Measurements from ENCODE around the gene TMEM87B.

DNA sequence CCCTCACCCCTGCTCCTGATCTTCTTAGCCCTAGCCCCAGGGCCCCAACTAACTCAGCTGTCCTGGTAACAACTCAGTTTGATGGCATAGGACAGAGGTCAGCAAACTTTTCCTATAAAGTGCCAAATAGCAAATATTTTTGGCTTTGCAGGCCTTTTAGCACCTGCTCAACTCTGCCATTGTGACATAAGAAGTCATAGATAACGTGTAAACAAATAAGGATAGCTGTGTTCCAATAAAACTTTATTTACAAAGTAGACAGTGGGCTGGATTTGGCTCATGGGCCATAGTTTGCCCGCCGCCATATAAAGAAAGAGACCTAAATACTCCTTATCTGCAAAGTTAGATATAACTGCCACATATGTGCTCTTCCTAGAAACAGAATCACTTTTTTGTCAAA lies 27.3 kb upstream of the TMEM87B start:
- TF ChIP-seq, protein P1, sequence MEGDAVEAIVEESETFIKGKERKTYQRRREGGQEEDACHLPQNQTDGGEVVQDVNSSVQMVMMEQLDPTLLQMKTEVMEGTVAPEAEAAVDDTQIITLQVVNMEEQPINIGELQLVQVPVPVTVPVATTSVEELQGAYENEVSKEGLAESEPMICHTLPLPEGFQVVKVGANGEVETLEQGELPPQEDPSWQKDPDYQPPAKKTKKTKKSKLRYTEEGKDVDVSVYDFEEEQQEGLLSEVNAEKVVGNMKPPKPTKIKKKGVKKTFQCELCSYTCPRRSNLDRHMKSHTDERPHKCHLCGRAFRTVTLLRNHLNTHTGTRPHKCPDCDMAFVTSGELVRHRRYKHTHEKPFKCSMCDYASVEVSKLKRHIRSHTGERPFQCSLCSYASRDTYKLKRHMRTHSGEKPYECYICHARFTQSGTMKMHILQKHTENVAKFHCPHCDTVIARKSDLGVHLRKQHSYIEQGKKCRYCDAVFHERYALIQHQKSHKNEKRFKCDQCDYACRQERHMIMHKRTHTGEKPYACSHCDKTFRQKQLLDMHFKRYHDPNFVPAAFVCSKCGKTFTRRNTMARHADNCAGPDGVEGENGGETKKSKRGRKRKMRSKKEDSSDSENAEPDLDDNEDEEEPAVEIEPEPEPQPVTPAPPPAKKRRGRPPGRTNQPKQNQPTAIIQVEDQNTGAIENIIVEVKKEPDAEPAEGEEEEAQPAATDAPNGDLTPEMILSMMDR (IDR thresholded peaks at IDR 0.05): no peak
- no peak for TF ChIP-seq POLR2A (IDR thresholded peaks at IDR 0.05)

All from heart left ventricle (tissue), 13 donors.